OCI-LY7 (cell line): Measurements from ENCODE around the gene PPP1R14C. TPM values are rescaled to one million over a fixed set of nuclear protein-coding genes. Genes with fewer than 3 reads are reported as not detected.

Experiments
- Bru-seq: library from RNA; stranded (reverse); fragments of 400-500 nt; gene quantifications from one replicate; lab custom pipeline; 2021; lab: Mats Ljungman, UMichigan
- BruChase-seq, 2 experiments: library from RNA; stranded (reverse); fragments of 400-500 nt; gene quantifications; one replicate each; lab custom pipeline; 2021; lab: Mats Ljungman, UMichigan
- BruUV-seq: library from RNA; stranded (reverse); fragments of 400-500 nt; replicated peaks from 2 replicates; lab custom pipeline; 2021; lab: Mats Ljungman, UMichigan
- CTCF ChIA-PET: fragments of 300-600 bp; sonication (Branson Sonifier 250); formaldehyde crosslinking; loops from one replicate; lab custom pipeline; 2022; ENCODE audit warnings: antibody characterized with exemption; ENCODE audit not compliant: unreplicated experiment; lab: Charles Lee
- POLR2A ChIA-PET: fragments of 300-600 bp; sonication (Branson Sonifier 250); formaldehyde crosslinking; loops from one replicate; lab custom pipeline; 2022; ENCODE audit warnings: antibody characterized with exemption; lab: Charles Lee
- DNase-seq: peaks from one replicate; pipeline ENCODE4 v3.0.0-alpha.2; 2015; ENCODE audit warnings: low spot score
- H2AFZ ChIP-seq: fragments of 200-600 bp; sonication (generic), shearing (Covaris generic); 2 replicates; pipeline ENCODE4 v1.6.1; 2014; ENCODE audit warnings: mild to moderate bottlenecking, antibody characterized with exemption, low read length, moderate library complexity
- H3K27ac ChIP-seq: fragments of 200-600 bp; sonication (generic); 2 replicates; pipeline ENCODE4 v1.5.1; 2014; ENCODE audit warnings: mixed run types, low read depth, mild to moderate bottlenecking, moderate library complexity, low read length, inconsistent platforms; ENCODE audit not compliant: poor library complexity, severe bottlenecking
- H3K36me3 ChIP-seq: fragments of 200-600 bp; sonication (generic); 2 replicates; pipeline ENCODE4 v1.6.1; 2014; ENCODE audit warnings: mild to moderate bottlenecking, antibody characterized with exemption, low read length, moderate library complexity, mixed read lengths; ENCODE audit not compliant: insufficient read depth
- H3K4me1 ChIP-seq: fragments of 200-600 bp; sonication (generic); 2 replicates; pipeline ENCODE4 v1.5.1; 2014; ENCODE audit warnings: mild to moderate bottlenecking, low read length; ENCODE audit not compliant: insufficient read depth, poor library complexity, severe bottlenecking
- H3K4me2 ChIP-seq: fragments of 200-600 bp; sonication (generic); 2 replicates; pipeline ENCODE4 v1.6.1; 2014; ENCODE audit warnings: mild to moderate bottlenecking, low read length
- H3K4me3 ChIP-seq: fragments of 200-600 bp; sonication (generic); 2 replicates; pipeline ENCODE4 v1.5.1; 2014; ENCODE audit warnings: mild to moderate bottlenecking, low read depth, low read length; ENCODE audit not compliant: poor library complexity, severe bottlenecking
- H3K79me2 ChIP-seq: fragments of 200-600 bp; sonication (generic); 2 replicates; pipeline ENCODE4 v1.6.1; 2016; ENCODE audit warnings: low read depth, mild to moderate bottlenecking, low read length, moderate library complexity, mixed read lengths; ENCODE audit not compliant: insufficient read depth
- H3K9me2 ChIP-seq: fragments of 200-600 bp; sonication (generic); 2 replicates; pipeline ENCODE4 v1.6.1; 2016; ENCODE audit warnings: mild to moderate bottlenecking, low read length, mixed read lengths; ENCODE audit not compliant: insufficient read depth
- H3K9me3 ChIP-seq: fragments of 200-600 bp; sonication (generic); 2 replicates; pipeline ENCODE4 v1.6.1; 2014; ENCODE audit warnings: mild to moderate bottlenecking, mixed run types, low read length, mixed read lengths
- H4K20me1 ChIP-seq: fragments of 200-600 bp; sonication (generic); 2 replicates; pipeline ENCODE4 v1.6.1; 2014; ENCODE audit warnings: mild to moderate bottlenecking, antibody characterized with exemption, low read length, moderate library complexity, mixed read lengths; ENCODE audit not compliant: insufficient read depth
- EZH2phosphoT487 ChIP-seq: fragments of 200-600 bp; sonication (generic); IDR thresholded peaks from 2 replicates; pipeline ENCODE4 v1.6.1; 2018; ENCODE audit warnings: low read depth, borderline replicate concordance, mild to moderate bottlenecking, mixed run types, antibody characterized with exemption, low read length, moderate library complexity, mixed read lengths
- intact Hi-C: fragments of 100-400 bp; cut with micrococcal nuclease; formaldehyde crosslinking; loops from one replicate; pipeline ENCODE4 v1.10.0; 2022; ENCODE audit not compliant: unreplicated experiment
- long read RNA-seq: library from polyadenylated mRNA; stranded (forward); transcript quantifications from one replicate; pipeline ENCODE4 v2.0.0, GENCODE V29; 2022
- total RNA-seq, 2 experiments: library from RNA; depleted of rRNA in 1 of 2; stranded (reverse); fragments of >200 nt in 1 of 2; shearing (Covaris generic) in 1 of 2; gene quantifications; 2 replicates each; pipeline ENCODE4 v1.2.3, GENCODE V29; 2014 to 2022
- TF ChIP-seq, protein P1 (sequence below): fragments of 200-600 bp; sonication (generic); conservative IDR thresholded peaks from 2 replicates; pipeline ENCODE4 v1.5.1; 2014; ENCODE audit warnings: mild to moderate bottlenecking, antibody characterized with exemption, low read length, moderate library complexity, mixed read lengths

PPP1R14C gene
- not detected in 2 replicates for total RNA-seq (2014; rRNA removed; shearing (Covaris generic))
- 1.3 and 1.8 TPM in 2 replicates for total RNA-seq (2022)
- percentile 35 among the genes with signal in this experiment for Bru-seq, nascent RNA
- percentile 34 among the genes with signal in this experiment for BruChase-seq, experiment 1, labeled RNA remaining after a 6-hour chase
- percentile 33 among the genes with signal in this experiment for BruChase-seq, experiment 2, labeled RNA remaining after a 2-hour chase
- long read RNA-seq, transcript PPP1R14C-201 (4 exons, 2,152 nt): major isoform, 5 of 5 reads
- long read RNA-seq, partial matches to known transcripts: 0 of 5 reads
- long read RNA-seq, other reads (novel, unspliced or antisense): 0 of 5 reads

- Histone ChIP-seq H3K36me3 (no peaks in the 10 kb centered on the region), H3K9me2 (no peaks in the 10 kb centered on the region), H3K9me3 (no peaks in the 10 kb centered on the region), H3K27ac (no peak within 1 kb of the TSS), H3K4me3 (peak within 1 kb of the TSS; percentile 40), H3K4me1 (peaks cover 13% of the 10 kb centered on the region), H4K20me1 (no peaks in the 10 kb centered on the region), H3K4me2 (peak within 1 kb of the TSS; percentile 55), H3K79me2 (no peaks in the 10 kb centered on the region), H2AFZ (peak within 1 kb of the TSS; percentile 19; the same call in 1 of the 2 replicates)
- no TSS peak for BruUV-seq
- intact Hi-C loops: loop anchor here (5.0 kb wide), 1 partner anchor 44 kb away; no protein-coding TSS in a partner anchor
- no peak for DNase-seq
- TF ChIP-seq EZH2phosphoT487: no peak
- TF ChIP-seq, protein P1, sequence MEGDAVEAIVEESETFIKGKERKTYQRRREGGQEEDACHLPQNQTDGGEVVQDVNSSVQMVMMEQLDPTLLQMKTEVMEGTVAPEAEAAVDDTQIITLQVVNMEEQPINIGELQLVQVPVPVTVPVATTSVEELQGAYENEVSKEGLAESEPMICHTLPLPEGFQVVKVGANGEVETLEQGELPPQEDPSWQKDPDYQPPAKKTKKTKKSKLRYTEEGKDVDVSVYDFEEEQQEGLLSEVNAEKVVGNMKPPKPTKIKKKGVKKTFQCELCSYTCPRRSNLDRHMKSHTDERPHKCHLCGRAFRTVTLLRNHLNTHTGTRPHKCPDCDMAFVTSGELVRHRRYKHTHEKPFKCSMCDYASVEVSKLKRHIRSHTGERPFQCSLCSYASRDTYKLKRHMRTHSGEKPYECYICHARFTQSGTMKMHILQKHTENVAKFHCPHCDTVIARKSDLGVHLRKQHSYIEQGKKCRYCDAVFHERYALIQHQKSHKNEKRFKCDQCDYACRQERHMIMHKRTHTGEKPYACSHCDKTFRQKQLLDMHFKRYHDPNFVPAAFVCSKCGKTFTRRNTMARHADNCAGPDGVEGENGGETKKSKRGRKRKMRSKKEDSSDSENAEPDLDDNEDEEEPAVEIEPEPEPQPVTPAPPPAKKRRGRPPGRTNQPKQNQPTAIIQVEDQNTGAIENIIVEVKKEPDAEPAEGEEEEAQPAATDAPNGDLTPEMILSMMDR: no peak
- POLR2A ChIA-PET: interaction anchor here (0.9 kb wide), 1 partner anchor 38 kb away, joined by 3 read pairs; no protein-coding TSS in a partner anchor
- CTCF ChIA-PET: no interaction called here
Observed at GRCh38 chr6:150142670-150143515, at the start of gene PPP1R14C. PPP1R14C (plus strand) TSS chr6:150143044; CDS start chr6:150143193, 149 bp downstream.

DNA sequence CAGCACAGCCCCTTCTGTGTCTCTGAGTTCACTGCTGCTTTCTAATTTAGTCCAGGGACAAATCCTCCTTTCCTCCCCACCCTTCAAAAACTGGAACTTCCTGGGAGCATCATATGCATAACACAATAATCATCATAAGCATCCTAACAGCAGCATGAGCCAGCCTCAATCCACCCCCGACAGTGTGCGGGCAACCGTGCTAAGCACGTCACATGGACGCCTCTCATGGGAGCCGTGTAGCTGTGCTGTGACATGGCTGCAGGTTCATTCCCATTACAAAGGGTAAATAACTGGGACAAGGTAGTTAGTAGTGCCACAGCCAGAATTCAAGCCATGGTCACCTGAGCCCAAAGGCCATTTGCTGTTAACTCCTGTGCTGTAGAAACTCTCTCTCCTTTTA, 49.4 kb upstream of the PPP1R14C start:
- CTCF ChIA-PET: no interaction called here

More for the DNA sequence above, 49.4 kb upstream of the PPP1R14C start:
- no peaks in the 10 kb centered on the region for H3K9me3 ChIP-seq
- H3K27ac ChIP-seq: no peak overlapping the region
- H3K36me3 ChIP-seq: no peaks in the 10 kb centered on the region
- DNase-seq: no peak
- POLR2A ChIA-PET: no interaction called here
- H3K9me2 ChIP-seq: no peaks in the 10 kb centered on the region
- no peak overlapping the region for H3K4me2 ChIP-seq
- no peak overlapping the region for H2AFZ ChIP-seq
- intact Hi-C loops: no loop called here
- no peaks in the 10 kb centered on the region for H4K20me1 ChIP-seq
- no peaks in the 10 kb centered on the region for H3K79me2 ChIP-seq
- no peak overlapping the region for H3K4me3 ChIP-seq
- TF ChIP-seq, protein P1: no peak
- no peak for TF ChIP-seq EZH2phosphoT487
- H3K4me1 ChIP-seq: no peaks in the 10 kb centered on the region
- no TSS peak for BruUV-seq
